RKO (cell line): Measurements from ENCODE around the gene TVP23C.

Source experiments
- DNase-seq: peaks from one replicate; pipeline ENCODE4 v3.0.0-alpha.2; 2016; ENCODE audit warnings: low spot score

The TVP23C gene

DNA sequence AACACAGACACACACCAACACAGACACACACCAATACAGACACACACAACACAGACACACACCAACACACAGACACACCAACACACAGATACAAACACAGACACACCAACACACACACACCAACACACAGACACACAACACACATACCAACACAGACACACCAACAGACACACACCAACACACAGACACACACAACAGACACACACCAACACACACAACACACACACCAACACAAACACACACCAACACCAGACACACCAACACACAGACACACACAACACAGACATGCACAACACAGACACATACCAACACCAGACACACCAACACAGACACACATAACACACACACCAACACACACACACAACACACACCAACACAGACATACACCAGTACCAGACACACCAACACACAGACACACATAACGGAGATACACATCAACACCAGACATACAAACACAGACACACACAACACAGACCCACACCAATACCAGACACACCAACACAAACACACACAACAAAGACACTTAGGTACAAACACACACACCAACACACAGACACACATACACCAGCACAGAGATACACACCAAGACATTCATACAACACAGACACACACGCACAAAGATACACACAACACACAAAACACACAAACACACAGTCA, 98.1 kb downstream of the TVP23C start:
- no peak for DNase-seq

DNA sequence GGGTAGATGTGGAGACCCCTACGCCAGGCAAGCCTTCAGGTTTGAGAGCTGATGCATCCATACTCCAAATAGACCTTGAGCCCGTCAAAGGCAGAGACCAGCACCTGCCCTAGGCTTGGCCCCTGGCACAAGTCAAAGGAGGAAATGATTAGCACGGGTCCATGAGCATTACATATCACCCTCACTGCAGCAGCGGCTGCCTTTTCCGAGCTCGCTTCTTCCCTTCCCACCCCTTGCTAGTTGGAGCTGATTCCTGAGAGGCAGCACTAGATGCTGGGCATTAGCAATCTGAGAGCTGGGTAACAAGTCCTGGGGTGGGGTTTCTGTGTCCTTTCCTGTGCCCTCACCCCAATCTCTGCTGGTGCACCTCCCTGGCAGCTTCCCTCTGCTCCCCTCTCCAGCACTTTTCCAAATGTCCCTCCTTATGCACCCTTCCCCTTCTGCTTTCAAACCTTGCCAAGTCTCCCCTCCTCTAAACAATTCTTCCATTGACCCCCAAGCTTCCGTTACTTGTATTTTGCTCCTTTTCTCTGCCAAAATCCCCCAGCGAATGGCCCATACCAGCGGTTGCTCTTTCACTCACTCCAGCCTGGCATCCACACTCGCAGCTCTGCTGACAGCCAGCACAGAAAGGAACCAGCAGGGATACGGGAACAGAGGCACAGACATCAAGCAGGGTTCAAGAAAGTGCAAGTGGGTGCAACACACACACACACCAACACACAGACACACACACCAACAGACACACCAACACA, 98.9 kb downstream of the TVP23C start:
- no peak for DNase-seq

DNA sequence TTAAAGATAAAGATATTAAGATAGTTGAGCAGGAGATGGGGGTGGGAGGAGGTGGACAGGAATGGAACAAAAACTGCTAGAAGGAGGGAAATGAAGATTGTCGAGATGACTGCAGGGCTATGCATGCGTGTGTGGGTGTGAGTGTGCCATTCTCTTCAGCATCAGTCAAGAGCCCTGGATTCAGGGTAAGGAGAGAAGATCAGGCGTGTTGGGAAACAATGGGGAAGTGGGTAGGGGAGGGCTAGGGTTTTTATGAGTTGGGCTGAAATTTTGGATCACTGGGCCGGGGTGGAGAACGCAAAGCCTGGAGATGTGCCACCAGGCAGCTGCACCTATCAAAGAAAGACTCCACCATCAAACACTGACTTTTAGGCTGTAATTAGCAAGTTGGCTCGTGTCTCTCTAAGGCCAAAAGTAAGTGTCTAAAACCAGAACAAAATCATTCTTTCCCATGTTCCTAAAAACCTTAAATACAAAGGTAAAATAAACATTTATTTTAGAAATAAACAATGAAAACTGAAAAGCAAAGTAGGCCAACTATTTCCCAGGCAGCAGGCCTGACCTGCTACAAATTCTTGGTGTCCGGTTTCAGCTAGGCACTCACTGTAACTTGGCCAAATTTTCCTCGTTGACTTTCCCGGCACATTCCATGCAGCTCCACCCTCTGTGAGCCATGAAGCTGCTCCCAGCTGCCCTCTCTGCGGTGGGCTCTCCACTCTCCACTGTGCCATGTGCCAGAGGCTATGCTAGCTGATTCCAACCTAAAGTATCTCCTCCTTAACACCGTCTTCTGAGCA, 100.1 kb downstream of the TVP23C start:
- DNase-seq: no peak

DNA sequence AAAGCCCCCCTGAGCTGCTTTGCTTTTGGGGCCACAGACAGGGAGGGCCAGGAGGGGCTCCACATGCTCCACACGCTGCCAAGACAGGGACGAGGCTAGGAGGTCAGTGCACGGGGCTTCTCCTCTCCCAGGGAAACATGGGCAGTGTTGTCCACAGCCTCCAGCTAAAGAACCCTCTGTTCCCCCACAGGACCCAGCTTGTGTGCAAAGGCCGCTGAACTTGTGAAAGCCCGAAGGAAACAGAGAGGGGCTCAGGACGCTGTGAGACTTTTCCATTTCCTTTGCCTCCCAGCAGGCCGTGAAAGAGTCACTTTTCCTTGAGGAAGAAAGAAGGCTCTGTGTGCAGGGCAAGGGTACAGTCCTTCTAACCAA, 105.6 kb downstream of the TVP23C start:
- no peak for DNase-seq

DNA sequence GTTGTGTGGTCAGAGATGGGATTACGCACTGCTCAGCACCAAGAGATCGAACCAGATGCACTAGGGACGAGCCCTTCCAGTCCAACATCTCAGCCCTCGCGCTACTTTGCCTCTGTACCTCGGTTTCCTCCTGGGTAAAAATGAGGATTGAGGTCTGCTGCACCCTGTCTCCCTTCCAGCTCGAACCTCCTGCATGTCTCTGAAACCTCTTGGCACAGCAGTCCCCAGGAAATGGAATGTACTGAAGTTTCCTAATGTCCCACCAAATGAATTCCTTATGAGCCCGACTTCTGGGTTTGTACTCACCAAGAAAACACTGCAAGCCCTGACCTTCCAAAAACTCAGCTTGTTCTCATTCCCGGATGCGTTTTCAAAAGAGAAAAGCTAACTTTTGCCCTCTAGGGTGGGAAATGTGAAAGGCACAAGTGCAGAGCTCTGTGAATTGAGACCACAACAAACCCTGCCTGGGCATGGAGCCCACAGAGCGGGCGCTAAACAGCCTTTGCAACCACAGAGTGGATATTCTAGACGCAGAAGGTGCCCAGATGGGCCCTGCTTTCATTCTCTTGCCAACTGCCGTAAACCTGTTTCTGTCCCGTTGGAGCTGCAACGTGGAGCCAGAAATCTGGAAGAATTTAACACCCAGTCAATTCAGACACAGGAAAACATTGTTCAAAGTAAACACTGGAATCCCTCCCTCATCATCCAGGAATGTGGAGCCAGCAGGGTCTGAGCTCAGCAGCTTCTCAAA, 106.1 kb downstream of the TVP23C start:
- no peak for DNase-seq

DNA sequence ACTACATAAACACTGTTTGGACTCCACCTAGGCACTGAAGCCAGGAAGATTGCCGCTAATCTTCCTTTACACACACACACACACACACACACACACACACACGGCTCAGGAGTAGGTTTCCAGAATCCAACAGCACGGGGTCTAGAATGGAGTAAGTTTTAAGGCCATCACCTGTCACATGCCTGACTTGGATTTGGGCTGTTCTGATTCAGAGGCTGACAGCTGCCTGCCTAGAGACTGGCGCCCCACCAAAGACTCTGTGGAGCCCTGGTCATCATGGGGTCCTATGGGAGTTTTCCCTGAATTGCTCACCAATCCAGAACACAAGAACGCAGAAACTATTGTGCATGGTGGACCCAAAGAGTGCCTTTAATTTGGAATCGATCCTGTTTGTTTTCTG, 106.8 kb downstream of the TVP23C start:
- DNase-seq: no peak

DNA sequence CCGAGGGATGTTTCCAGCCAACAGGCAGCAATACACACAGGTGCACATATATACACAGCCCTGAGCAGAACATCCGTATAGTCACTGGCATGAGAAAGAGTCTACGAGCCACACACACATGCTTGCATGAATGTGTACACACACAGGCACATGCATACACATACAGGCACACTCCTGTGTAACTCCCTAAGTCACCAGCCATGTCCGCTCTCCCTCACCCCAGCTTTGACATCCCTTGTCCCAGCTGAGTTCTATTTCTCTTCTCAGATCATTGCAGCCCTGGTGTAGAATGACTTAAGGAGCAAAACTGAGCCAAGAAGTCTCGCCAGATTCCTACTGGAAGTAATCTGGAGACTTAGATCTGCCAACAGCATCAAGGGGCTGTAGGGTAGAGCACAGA, 108.9 kb downstream of the TVP23C start:
- no peak for DNase-seq

DNA sequence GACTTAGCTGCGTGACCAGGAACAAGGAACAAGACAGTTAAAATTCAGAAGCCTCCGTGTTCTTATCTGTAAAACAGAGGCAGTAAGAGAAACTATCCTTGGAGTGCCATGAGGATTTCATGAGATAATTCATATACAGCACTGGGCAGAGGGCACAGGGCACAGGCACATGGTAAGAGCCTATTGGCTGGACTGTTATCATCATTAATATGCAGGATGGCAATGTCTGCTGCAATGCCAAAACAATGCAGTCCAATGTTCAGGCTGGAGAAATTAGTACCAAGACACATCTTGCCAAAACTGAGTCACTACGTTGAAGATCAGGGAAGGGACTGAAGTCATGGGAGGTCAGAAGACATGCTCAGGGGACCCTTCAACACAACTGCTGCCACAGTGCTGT, 109.5 kb downstream of the TVP23C start:
- DNase-seq: no peak

DNA sequence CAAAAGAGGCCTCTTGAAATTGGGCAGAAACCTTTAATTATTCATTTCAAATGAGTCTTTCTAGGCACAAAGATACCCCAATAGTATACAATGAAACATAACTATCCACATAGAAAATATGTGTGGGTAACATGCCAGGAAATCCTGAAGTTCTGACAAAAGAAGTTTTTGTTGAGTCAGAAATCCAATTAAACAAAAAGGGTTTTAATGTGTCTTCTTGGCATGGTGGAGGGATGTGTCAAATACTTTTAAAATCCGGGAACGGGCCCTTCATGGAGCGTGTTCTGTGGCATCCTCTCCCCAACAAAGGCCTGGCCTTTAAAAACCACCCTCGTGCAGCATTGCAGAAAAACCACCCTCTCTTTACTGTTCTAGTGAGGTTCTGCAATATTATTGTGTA, 110.0 kb downstream of the TVP23C start:
- no peak for DNase-seq

DNA sequence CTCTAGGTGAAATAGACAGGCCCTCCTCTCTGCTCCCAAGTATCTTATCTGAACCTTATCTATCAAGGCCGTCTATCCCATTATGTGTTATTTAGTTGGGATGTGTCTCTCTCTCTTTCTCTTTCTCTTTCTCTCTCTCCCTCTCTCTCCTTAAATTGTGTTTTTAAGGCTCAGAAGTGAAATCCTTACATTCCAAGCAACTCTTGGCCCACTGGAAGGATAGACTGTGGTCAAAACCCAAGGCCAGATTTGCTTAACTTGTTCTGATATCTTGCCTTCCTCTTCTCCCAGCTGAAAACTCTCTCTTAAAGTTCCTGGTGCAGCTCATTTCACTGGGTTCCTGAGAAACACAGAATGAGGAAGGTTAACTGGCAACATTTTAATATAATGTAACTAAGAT, 110.5 kb downstream of the TVP23C start:
- no peak for DNase-seq
